Endothelial cell of umbilical vein (primary cell): ENCODE data around the gene MCEMP1. TPM values are rescaled to one million over a fixed set of nuclear protein-coding genes. Genes with fewer than 3 reads are reported as not detected.

Experiments used
- BruUV-seq: library from RNA; stranded (reverse); fragments of 400-500 nt; replicated peaks from 2 replicates; lab custom pipeline; 2021; lab: Mats Ljungman, UMichigan
- CTCF ChIA-PET: fragments of 300-600, 350-600 bp; sonication (Branson Sonifier 250); formaldehyde crosslinking; loops from one replicate; lab custom pipeline; 2021; ENCODE audit warnings: antibody characterized with exemption, inconsistent platforms; lab: Charles Lee
- POLR2A ChIA-PET: fragments of 300-600, 350-600 bp; sonication (Branson Sonifier 250); formaldehyde crosslinking; loops from one replicate; lab custom pipeline; 2021; ENCODE audit warnings: antibody characterized with exemption, inconsistent platforms; lab: Charles Lee
- DNase-seq: peaks from one replicate; pipeline ENCODE4 v3.0.0-alpha.2; 2011; ENCODE audit warnings: low read depth, low spot score
- FAIRE-seq: peaks from 2 replicates; lab custom pipeline; 2011; peaks lifted over from hg19 to GRCh38; lab: Jason Lieb, UNC
- H2AFZ ChIP-seq: 2 replicates; pipeline ENCODE4 v1.6.0; 2012; ENCODE audit warnings: low read depth, low read length, control low read depth, inconsistent platforms
- H3K27ac ChIP-seq: 2 replicates; pipeline ENCODE4 v1.5.1; 2011; ENCODE audit warnings: low read depth, mild to moderate bottlenecking, control low read depth, low read length, moderate library complexity; ENCODE audit not compliant: insufficient read depth
- H3K27me3 ChIP-seq, 2 experiments: 2 replicates each; pipeline versions ENCODE4 v1.6.0 to v1.6.1; 2011; ENCODE audit warnings: low read length in 2 of 2, mixed read lengths in 1 of 2; ENCODE audit not compliant: control insufficient read depth in 2 of 2, insufficient read depth in 2 of 2
- H3K36me3 ChIP-seq, 2 experiments: 2 replicates in 1 of 2; 3 replicates in 1 of 2; pipeline ENCODE4 v1.5.1; 2011; ENCODE audit warnings: low read length in 2 of 2, mild to moderate bottlenecking in 1 of 2, moderate library complexity in 1 of 2; ENCODE audit not compliant: control insufficient read depth in 2 of 2, insufficient read depth in 2 of 2; ENCODE audit errors: extremely low read depth in 1 of 2
- H3K4me1 ChIP-seq: 3 replicates; pipeline ENCODE4 v1.5.1; 2011; ENCODE audit warnings: mild to moderate bottlenecking, low read length; ENCODE audit not compliant: control insufficient read depth, insufficient read depth; ENCODE audit errors: extremely low read depth
- H3K4me2 ChIP-seq: 2 replicates; pipeline ENCODE4 v1.6.1; 2011; ENCODE audit warnings: low read length, control low read depth, mixed read lengths; ENCODE audit not compliant: insufficient read depth
- H3K4me3 ChIP-seq, 3 experiments: fragments of 200-600 bp in 1 of 3; sonication (generic), shearing (Covaris generic) in 1 of 3; replicated peaks in 1 of 3; 2 replicates each; pipeline ENCODE4 v1.5.1; 2011 to 2016; ENCODE audit warnings: control low read depth in 3 of 3, low read length in 3 of 3, mild to moderate bottlenecking in 2 of 3, inconsistent platforms in 1 of 3, low read depth in 1 of 3, moderate library complexity in 1 of 3; ENCODE audit not compliant: insufficient read depth in 1 of 3
- H3K79me2 ChIP-seq: 2 replicates; pipeline ENCODE4 v1.6.0; 2012; ENCODE audit warnings: low read length, inconsistent platforms; ENCODE audit not compliant: control insufficient read depth, insufficient read depth
- H3K9ac ChIP-seq: replicated peaks from 2 replicates; pipeline ENCODE3; 2011; ENCODE audit warnings: low read length, control low read depth; ENCODE audit not compliant: insufficient read depth; ENCODE audit errors: extremely low read depth
- H3K9me1 ChIP-seq: replicated peaks from 3 replicates; pipeline ENCODE4 v1.6.0; 2011; ENCODE audit warnings: mild to moderate bottlenecking, low read length; ENCODE audit not compliant: control insufficient read depth, insufficient read depth; ENCODE audit errors: extremely low read depth
- H3K9me3 ChIP-seq: replicated peaks from 2 replicates; pipeline ENCODE4 v1.5.1; 2012; ENCODE audit warnings: low read length, inconsistent platforms; ENCODE audit not compliant: control insufficient read depth, insufficient read depth
- H4K20me1 ChIP-seq: replicated peaks from 2 replicates; pipeline ENCODE3; 2011; ENCODE audit warnings: mild to moderate bottlenecking, low read length; ENCODE audit not compliant: control insufficient read depth, insufficient read depth; ENCODE audit errors: extremely low read depth
- EZH2 ChIP-seq: IDR thresholded peaks from 2 replicates; pipeline ENCODE4 v1.6.1; 2012; ENCODE audit warnings: borderline replicate concordance, low read depth, mild to moderate bottlenecking, moderate library complexity, low read length, inconsistent platforms; ENCODE audit not compliant: severe bottlenecking
- FOS ChIP-seq: IDR thresholded peaks from 2 replicates; pipeline ENCODE4 v1.6.1; 2011; ENCODE audit warnings: mild to moderate bottlenecking, low read length, moderate library complexity, borderline replicate concordance; ENCODE audit not compliant: insufficient read depth
- GATA2 ChIP-seq: IDR thresholded peaks from 2 replicates; pipeline ENCODE4 v1.7.0; 2011; ENCODE audit warnings: low read depth, mild to moderate bottlenecking, moderate library complexity, mixed read lengths, low read length; ENCODE audit not compliant: insufficient read length, insufficient read depth
- JUN ChIP-seq: IDR thresholded peaks from 2 replicates; pipeline ENCODE4 v1.6.1; 2011; ENCODE audit warnings: borderline replicate concordance, low read depth; ENCODE audit not compliant: insufficient read length, insufficient read depth
- POLR2AphosphoS5 ChIP-seq: IDR thresholded peaks from 2 replicates; pipeline ENCODE4 v1.6.1; 2012; ENCODE audit warnings: low read depth, mild to moderate bottlenecking, control low read depth, low read length, moderate library complexity; ENCODE audit not compliant: insufficient read depth
- dilution Hi-C: fragments of 300-500 bp; cut with MboI; formaldehyde crosslinking; loops from one replicate; pipeline ENCODE4 v1.15.0; 2019; ENCODE audit warnings: low sequenced_read_pairs; ENCODE audit not compliant: extremely low pct_ligation_motif_present
- intact Hi-C: fragments of 100-400 bp; cut with micrococcal nuclease; formaldehyde crosslinking; loops from one replicate; pipeline ENCODE4 v1.10.0; 2022
- polyA plus RNA-seq, 4 experiments: library from polyadenylated mRNA; depleted of rRNA in 3 of 4; stranded (reverse) in 3 of 4; unstranded in 1 of 4; fragments of >200 nt; gene quantifications; 2 replicates each; pipeline versions ENCODE4 v1.2.1 to v1.2.3, GENCODE V29; 2011 to 2012; ENCODE audit warnings: missing spikeins in 1 of 4
- total RNA-seq: library from RNA; stranded (reverse); gene quantifications from 2 replicates; pipeline ENCODE4 v1.2.3, GENCODE V29; 2021
- TF ChIP-seq, protein P1 (sequence below): IDR thresholded peaks from 2 replicates; pipeline ENCODE4 v1.6.1; 2011; ENCODE audit not compliant: insufficient read depth, insufficient read length

The MCEMP1 gene
- total and polyA plus RNA-seq, 2 donors (not counting 3 experiments of a cell fraction or from before 2014, with no cell fraction given) = not detected

DNA sequence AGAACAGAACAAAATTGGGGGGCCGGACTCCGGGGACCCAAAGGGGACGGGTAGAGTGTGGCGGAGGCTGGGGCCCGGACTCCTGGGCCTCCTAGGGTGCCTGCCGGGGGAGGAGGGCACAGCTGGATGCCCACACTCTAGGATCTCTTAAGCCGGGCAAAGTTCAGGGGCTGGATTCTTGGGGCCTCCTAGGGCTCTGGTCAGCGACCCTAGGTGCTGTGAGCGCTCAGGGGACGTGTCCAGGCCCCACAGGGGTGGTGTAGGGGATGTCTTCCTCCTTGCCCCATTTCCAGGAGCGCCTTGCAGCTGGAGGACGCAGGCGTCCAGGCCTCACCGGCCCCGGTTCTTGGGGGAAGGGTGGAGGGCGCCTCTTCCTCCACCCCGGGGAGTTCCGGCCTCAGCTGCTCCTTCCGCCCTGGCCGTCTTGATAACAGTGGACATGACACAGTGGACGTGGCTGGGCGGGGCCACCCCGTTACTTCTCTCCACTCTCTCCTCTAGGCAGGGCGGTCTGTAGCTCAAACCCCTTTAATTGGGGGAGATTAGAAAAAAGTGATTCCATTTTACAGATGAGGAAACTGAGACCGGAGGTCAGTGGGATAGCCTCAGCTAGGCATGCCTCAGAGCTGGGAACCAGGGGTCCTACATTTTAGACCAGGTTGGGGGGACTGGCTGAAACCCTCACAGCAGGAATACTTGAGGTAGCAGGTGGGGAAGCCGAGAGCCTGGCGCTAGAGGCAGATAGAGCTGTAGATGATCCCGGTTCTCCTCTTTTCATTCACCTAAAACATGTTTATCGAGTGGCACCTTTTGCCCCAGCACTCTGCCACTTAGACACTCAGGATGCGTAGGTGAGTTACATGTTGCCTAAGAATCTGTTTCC, 39.3 kb upstream of the MCEMP1 start:
- Histone ChIP-seq H3K9me1 (no peaks in the 10 kb centered on the region), H3K9ac (peak overlapping the region; percentile 49), H3K36me3 (no peaks in the 10 kb centered on the region), H3K27me3 (no peaks in the 10 kb centered on the region), H2AFZ (peak overlapping the region; percentile 44), H3K4me3 (peak overlapping the region; percentile 42 to 62 (median 61)), H3K4me2 (peak overlapping the region; percentile 32), H3K27ac (peak overlapping the region; percentile 58), H3K4me1 (peaks cover 7% of the 10 kb centered on the region), H4K20me1 (no peaks in the 10 kb centered on the region), H3K9me3 (no peaks in the 10 kb centered on the region), H3K79me2 (no peaks in the 10 kb centered on the region)
- TF ChIP-seq POLR2AphosphoS5 = peak; percentile 11
- no peak for TF ChIP-seq FOS
- BruUV-seq = TSS peak; percentile 38
- CTCF ChIA-PET = interaction anchor here (0.8 to 1.3 kb wide), 4 partner anchors 8 to 232 kb away, joined by 3 to 4 read pairs (median 3); partner anchors contain the start of genes PET100, TRAPPC5 and XAB2
- POLR2A ChIA-PET = no interaction called here
- intact Hi-C loops (loop anchor here (1.0 kb wide), 1 partner anchor 8 kb away; the partner anchor contains the start of genes PET100 and XAB2), dilution Hi-C loops (no loop called here)
- DNase-seq (peak; percentile 22), FAIRE-seq (peak; percentile 69)

DNA sequence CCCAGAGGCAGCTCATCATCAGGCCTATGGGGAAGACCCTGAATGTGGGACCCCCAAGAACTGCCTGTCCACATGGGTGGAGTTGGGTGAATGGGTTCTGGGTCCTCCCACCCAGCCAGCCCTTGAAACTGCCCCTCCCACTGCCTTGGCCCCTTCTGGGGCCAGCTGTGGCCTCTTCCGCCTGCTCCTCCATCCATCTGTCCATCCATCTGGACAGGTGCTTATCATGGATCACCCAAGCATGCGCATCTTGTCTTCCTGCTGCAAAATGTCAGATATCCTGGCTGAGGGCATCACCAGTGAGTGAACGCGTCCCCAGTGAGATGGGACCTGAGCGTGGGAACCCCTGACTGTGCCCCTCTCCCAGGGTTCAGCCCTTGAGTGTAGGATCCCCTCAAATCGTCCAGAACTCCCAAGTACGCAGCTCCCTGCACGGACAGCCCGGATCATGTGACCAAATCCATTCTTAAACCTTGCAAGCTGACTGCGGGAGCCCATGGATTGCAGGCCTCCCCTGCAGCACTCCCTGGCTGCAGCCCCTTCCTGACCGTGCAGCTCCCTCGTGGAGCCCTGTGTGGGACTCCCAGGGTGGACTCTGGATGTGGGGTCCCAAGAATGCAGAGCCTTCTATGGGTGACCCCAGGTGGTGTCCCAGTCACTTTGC, 38.0 kb upstream of the MCEMP1 start:
- H4K20me1 ChIP-seq = no peaks in the 10 kb centered on the region
- H3K27me3 ChIP-seq = no peaks in the 10 kb centered on the region
- dilution Hi-C loops (no loop called here), intact Hi-C loops (no loop called here)
- ChIA-PET CTCF (interaction anchor here (1.3 kb wide), 1 partner anchor 9 kb away, joined by 4 read pairs; the partner anchor contains the start of genes PET100 and XAB2), POLR2A (no interaction called here)
- FAIRE-seq = no peak
- no peaks in the 10 kb centered on the region for H3K9me1 ChIP-seq
- H3K9ac ChIP-seq = no peak overlapping the region
- H3K9me3 ChIP-seq = no peaks in the 10 kb centered on the region
- H3K36me3 ChIP-seq = no peaks in the 10 kb centered on the region
- no peaks in the 10 kb centered on the region for H3K79me2 ChIP-seq
- no peak overlapping the region for H3K27ac ChIP-seq
- DNase-seq = no peak
- no peak overlapping the region for H3K4me2 ChIP-seq
- no peak overlapping the region for H3K4me3 ChIP-seq
- TF ChIP-seq FOS (no peak), GATA2 (no peak), JUN (no peak), POLR2AphosphoS5 (no peak), EZH2 (no peak)
- TF ChIP-seq, protein P1, sequence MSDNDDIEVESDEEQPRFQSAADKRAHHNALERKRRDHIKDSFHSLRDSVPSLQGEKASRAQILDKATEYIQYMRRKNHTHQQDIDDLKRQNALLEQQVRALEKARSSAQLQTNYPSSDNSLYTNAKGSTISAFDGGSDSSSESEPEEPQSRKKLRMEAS = no peak
- peaks cover 7% of the 10 kb centered on the region for H3K4me1 ChIP-seq
- no TSS peak for BruUV-seq
- no peak overlapping the region for H2AFZ ChIP-seq
